ENCODE results near the gene ZNF619. TPM values are rescaled to one million over a fixed set of nuclear protein-coding genes. Genes with fewer than 3 reads are reported as not detected.

ZNF619 gene
- total and polyA plus RNA-seq, 2 of the 13 experiments (the other 11 are each of a cell fraction or from before 2014, with no cell fraction given) = 0.83 to 5.2 TPM

GRCh38 chr3:40452876-40453730, 23.8 kb upstream of the ZNF619 start (continued):
- TF ChIP-seq ZZZ3 (CRISPR knock-in tag; IDR thresholded peaks at IDR 0.05; ENCODE audit: borderline replicate concordance) (peak; percentile 44; the same call in 1 of the 2 replicates), TCF7 (IDR thresholded peaks at IDR 0.05; ENCODE audit: low read depth) (no peak), MAX (IDR thresholded peaks at IDR 0.05) (peak; percentile 57; the same call in 1 of the 2 replicates), DR1 (CRISPR knock-in tag; IDR thresholded peaks at IDR 0.05) (peak; percentile 85), ZNF710 (CRISPR knock-in tag; IDR thresholded peaks at IDR 0.05; ENCODE audit: borderline replicate concordance) (peak; percentile 59; the same call in 1 of the 2 replicates), FOXA3 (CRISPR knock-in tag; IDR thresholded peaks at IDR 0.05) (peak; percentile 48), THAP8 (CRISPR knock-in tag; IDR thresholded peaks at IDR 0.05; ENCODE audit: borderline replicate concordance) (no peak; the same call in 1 of the 2 replicates), ZNF136 (CRISPR knock-in tag; IDR thresholded peaks at IDR 0.05; ENCODE audit: low read depth) (peak; percentile 39; the same call in 1 of the 2 replicates), CTCF (CRISPR knock-in tag; IDR thresholded peaks at IDR 0.05) (peak; percentile 52), ZNF7 (CRISPR knock-in tag; IDR thresholded peaks at IDR 0.05) (no peak), JUND (CRISPR knock-in tag; IDR thresholded peaks at IDR 0.05) (peak; percentile 83; the same call in 1 of the 2 replicates), MEIS2 (CRISPR knock-in tag; IDR thresholded peaks at IDR 0.05) (no peak), GMEB2 (CRISPR knock-in tag; IDR thresholded peaks at IDR 0.05; ENCODE audit: low read depth) (peak; percentile 63), DRAP1 (CRISPR knock-in tag; IDR thresholded peaks at IDR 0.05) (peak; percentile 98), ZNF230 (CRISPR knock-in tag; IDR thresholded peaks at IDR 0.05) (peak; percentile 49; the same call in 1 of the 2 replicates), FOXP1 (IDR thresholded peaks at IDR 0.05) (no peak), FOXP1 (CRISPR knock-in tag; IDR thresholded peaks at IDR 0.05) (no peak), CEBPG (CRISPR knock-in tag; IDR thresholded peaks at IDR 0.05) (0 out of 2 replicates have a peak, but pooled peaks have one; percentile 26), FOXC1 (CRISPR knock-in tag; IDR thresholded peaks at IDR 0.05; ENCODE audit: borderline replicate concordance) (peak; percentile 73; the same call in 1 of the 2 replicates), MXI1 (IDR thresholded peaks at IDR 0.05; ENCODE audit: borderline replicate concordance, low read depth, low read length) (peak; percentile 72; the same call in 1 of the 3 replicates), SRF (IDR thresholded peaks at IDR 0.05; ENCODE audit: low read depth, low read length) (no peak), KLF11 (CRISPR knock-in tag; IDR thresholded peaks at IDR 0.05) (no peak), ATF3 (CRISPR knock-in tag; IDR thresholded peaks at IDR 0.05) (peak; percentile 83)

Data from HepG2 (cell line).